HG03520 (cell line): ENCODE data around the gene DENND4A.

Experiments
- ATAC-seq: cut with Tn5 transposase; IDR thresholded peaks from one replicate; pipeline ENCODE4 v1.9.1; 2021; ENCODE audit warnings: mild to moderate bottlenecking, moderate library complexity; ENCODE audit not compliant: unreplicated experiment

The DENND4A gene

GRCh38 chr15:65610871-65611718, 181.0 kb downstream of the DENND4A start, which contains the start of gene INTS14:
Gene INTS14, minus strand, starts transcription at chr15:65611131. Its CDS starts 3,751 bp downstream, at chr15:65607380.
- ATAC-seq, result peak; percentile 89
